GM12865 (cell line): Measurements from ENCODE around the gene PARP3.

Experiments used
- DNase-seq: peaks from one replicate; pipeline ENCODE4 v3.0.0; 2010; ENCODE audit warnings: low read depth
- H3K4me3 ChIP-seq: 2 replicates; pipeline ENCODE4 v1.5.1; 2011; ENCODE audit warnings: mild to moderate bottlenecking, low read depth, low read length, control low read depth
- CTCF ChIP-seq: IDR thresholded peaks from 2 replicates; pipeline ENCODE4 v1.5.1; 2011; ENCODE audit warnings: low read length, control low read depth, low read depth, inconsistent platforms; ENCODE audit not compliant: insufficient read depth; ENCODE audit errors: missing control alignments

PARP3 gene

GRCh38 chr3:51929420-51930003 lies 12.7 kb upstream of the PARP3 start:
- DNase-seq = no peak
- no peak overlapping the region for H3K4me3 ChIP-seq
- TF ChIP-seq CTCF = no peak

GRCh38 chr3:51930439-51930838 lies 11.7 kb upstream of the PARP3 start:
- no peak overlapping the region for H3K4me3 ChIP-seq
- TF ChIP-seq CTCF = no peak
- DNase-seq = no peak

- no peak for TF ChIP-seq CTCF
- DNase-seq = no peak
- H3K4me3 ChIP-seq = no peak overlapping the region
Observed at GRCh38 chr3:51931756-51932155, 10.4 kb upstream of the PARP3 start.

GRCh38 chr3:51932471-51933370 lies 9.4 kb upstream of the PARP3 start:
- no peak overlapping the region for H3K4me3 ChIP-seq
- no peak for DNase-seq
- TF ChIP-seq CTCF = no peak

GRCh38 chr3:51933471-51934138 lies 8.6 kb upstream of the PARP3 start:
- no peak overlapping the region for H3K4me3 ChIP-seq
- no peak for TF ChIP-seq CTCF
- no peak for DNase-seq

- DNase-seq = no peak
- no peak overlapping the region for H3K4me3 ChIP-seq
- no peak for TF ChIP-seq CTCF
Observed at GRCh38 chr3:51934139-51934850, 7.9 kb upstream of the PARP3 start.
